HG03097 (cell line): ENCODE results near the gene SLC25A12.

Source experiments
- ATAC-seq: cut with Tn5 transposase; IDR thresholded peaks from one replicate; pipeline ENCODE4 v1.9.1; 2021; ENCODE audit not compliant: unreplicated experiment, low FRiP score

The SLC25A12 gene

GRCh38 chr2:171745141-171745540, 148.9 kb downstream of the SLC25A12 start:
- ATAC-seq = no peak

DNA sequence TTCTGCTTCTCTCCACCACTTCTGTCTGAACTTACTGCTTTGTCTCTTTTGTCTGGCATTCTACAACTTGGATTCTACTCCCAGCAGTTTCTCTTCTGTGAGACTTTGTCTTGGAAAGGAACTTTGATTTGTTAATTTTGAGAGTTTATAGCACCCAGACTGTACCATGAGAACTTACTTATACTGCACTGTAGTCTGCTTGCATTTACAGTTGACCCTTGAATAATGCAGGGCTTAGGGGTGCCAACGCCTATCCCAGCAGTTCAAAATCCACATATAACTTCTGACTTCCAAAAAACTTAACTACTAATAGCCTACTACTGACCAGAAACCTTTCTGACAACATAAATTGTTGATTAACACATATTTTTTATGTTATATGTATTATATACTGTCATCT, 151.3 kb downstream of the SLC25A12 start:
- no peak for ATAC-seq

DNA sequence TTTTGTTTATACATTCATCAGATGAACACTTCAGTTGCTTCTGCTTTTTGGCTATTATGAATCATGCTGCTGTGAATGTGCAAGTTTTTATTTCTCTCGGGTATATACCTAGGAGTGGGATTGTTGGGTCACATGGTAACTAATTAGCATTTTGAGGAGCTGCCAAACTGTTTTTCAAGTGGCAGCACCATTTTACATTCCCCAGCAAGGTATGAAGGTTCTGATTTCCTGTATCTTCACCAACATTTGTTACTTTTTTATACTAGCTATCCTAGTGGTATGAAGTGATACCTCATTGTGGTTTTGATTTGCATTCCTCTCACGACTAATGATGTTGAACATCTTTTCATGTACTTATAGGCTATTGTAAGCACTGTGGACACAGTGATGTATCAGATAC, 152.9 kb downstream of the SLC25A12 start:
- ATAC-seq = no peak

GRCh38 chr2:171735991-171736710, 157.9 kb downstream of the SLC25A12 start:
- no peak for ATAC-seq
